ENCODE data around the gene IP6K1.

GRCh38 chr3:49780080-49780974 is 6.0 kb downstream of the IP6K1 start:
- no peak for TF ChIP-seq POLR2AphosphoS5 (IDR thresholded peaks at IDR 0.05)
- TF ChIP-seq, protein P1, sequence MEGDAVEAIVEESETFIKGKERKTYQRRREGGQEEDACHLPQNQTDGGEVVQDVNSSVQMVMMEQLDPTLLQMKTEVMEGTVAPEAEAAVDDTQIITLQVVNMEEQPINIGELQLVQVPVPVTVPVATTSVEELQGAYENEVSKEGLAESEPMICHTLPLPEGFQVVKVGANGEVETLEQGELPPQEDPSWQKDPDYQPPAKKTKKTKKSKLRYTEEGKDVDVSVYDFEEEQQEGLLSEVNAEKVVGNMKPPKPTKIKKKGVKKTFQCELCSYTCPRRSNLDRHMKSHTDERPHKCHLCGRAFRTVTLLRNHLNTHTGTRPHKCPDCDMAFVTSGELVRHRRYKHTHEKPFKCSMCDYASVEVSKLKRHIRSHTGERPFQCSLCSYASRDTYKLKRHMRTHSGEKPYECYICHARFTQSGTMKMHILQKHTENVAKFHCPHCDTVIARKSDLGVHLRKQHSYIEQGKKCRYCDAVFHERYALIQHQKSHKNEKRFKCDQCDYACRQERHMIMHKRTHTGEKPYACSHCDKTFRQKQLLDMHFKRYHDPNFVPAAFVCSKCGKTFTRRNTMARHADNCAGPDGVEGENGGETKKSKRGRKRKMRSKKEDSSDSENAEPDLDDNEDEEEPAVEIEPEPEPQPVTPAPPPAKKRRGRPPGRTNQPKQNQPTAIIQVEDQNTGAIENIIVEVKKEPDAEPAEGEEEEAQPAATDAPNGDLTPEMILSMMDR (IDR thresholded peaks at IDR 0.05), result no peak

Data from breast epithelium (tissue), 3 donors.